HepG2 (cell line): ENCODE measurements around the gene ZNF860.

Source experiments
- BRCA1 ChIP-seq: sonication (generic); formaldehyde crosslinking; IDR thresholded peaks from 2 replicates; pipeline ENCODE4 v1.4.0; 2020; ENCODE audit warnings: missing genetic modification reagents
- CTCF ChIP-seq: sonication (generic); formaldehyde crosslinking; IDR thresholded peaks from 2 replicates; pipeline ENCODE4 v1.5.0; 2020; ENCODE audit warnings: mild to moderate bottlenecking, missing genetic modification reagents, moderate library complexity
- HDAC2 ChIP-seq: sonication (generic); formaldehyde crosslinking; IDR thresholded peaks from 2 replicates; pipeline ENCODE4 v1.4.0; 2020; ENCODE audit warnings: missing genetic modification reagents
- MYC ChIP-seq: sonication (generic); formaldehyde crosslinking; IDR thresholded peaks from 2 replicates; pipeline ENCODE4 v1.9.0; 2021; ENCODE audit warnings: missing genetic modification reagents, borderline replicate concordance
- PBX3 ChIP-seq: sonication (generic); formaldehyde crosslinking; IDR thresholded peaks from 2 replicates; pipeline ENCODE4 v1.8.1; 2023; ENCODE audit warnings: missing genetic modification reagents, inconsistent platforms, borderline replicate concordance
- PCBP2 ChIP-seq: fragments of 200-400 bp; formaldehyde crosslinking; optimal IDR thresholded peaks from 2 replicates; pipeline ENCODE3; 2018; ENCODE audit warnings: low read length, low read depth; ENCODE audit not compliant: poor library complexity, severe bottlenecking
- POLR2A ChIP-seq, 2 experiments: IDR thresholded peaks; 2 replicates each; pipeline ENCODE4 v1.6.1; 2011; ENCODE audit warnings: low read depth in 2 of 2, low read length in 2 of 2, mild to moderate bottlenecking in 1 of 2, moderate library complexity in 1 of 2; ENCODE audit not compliant: insufficient read depth in 1 of 2
- SMAD3 ChIP-seq: sonication (generic); formaldehyde crosslinking; IDR thresholded peaks from 2 replicates; pipeline ENCODE4 v1.4.0; 2020; ENCODE audit warnings: missing genetic modification reagents
- TAF1 ChIP-seq: sonication (generic); formaldehyde crosslinking; IDR thresholded peaks from 2 replicates; pipeline ENCODE4 v1.4.0; 2020; ENCODE audit warnings: missing genetic modification reagents
- ZBTB8A ChIP-seq: sonication (generic); formaldehyde crosslinking; IDR thresholded peaks from 2 replicates; pipeline ENCODE4 v1.4.0; 2020; ENCODE audit warnings: mild to moderate bottlenecking, low read depth, missing genetic modification reagents, borderline replicate concordance
- ZKSCAN1 ChIP-seq: fragments of 150-350 bp; IDR thresholded peaks from 2 replicates; pipeline ENCODE4 v1.6.1; 2014; ENCODE audit warnings: low read length

- no peak for TF ChIP-seq PCBP2
- no peak for TF ChIP-seq ZKSCAN1
- no peak for TF ChIP-seq ZBTB8A (CRISPR knock-in tag)
- no peak for TF ChIP-seq HDAC2
- no peak for TF ChIP-seq SMAD3 (CRISPR knock-in tag)
- no peak for TF ChIP-seq POLR2A (IDR thresholded peaks at IDR 0.05; ENCODE audit: insufficient read depth in 1 of 2, low read depth in 2 of 2, low read length in 2 of 2)
- TF ChIP-seq BRCA1 (CRISPR knock-in tag), result no peak
- TF ChIP-seq PBX3 (CRISPR knock-in tag), result no peak
- no peak for TF ChIP-seq CTCF (CRISPR knock-in tag)
- TF ChIP-seq MYC (CRISPR knock-in tag), result no peak
- TF ChIP-seq TAF1 (CRISPR knock-in tag), result no peak
Observed at GRCh38 chr3:31957106-31957505, 24.4 kb upstream of the ZNF860 start.
